ENCODE data around the gene SERPINB11. TPM values are rescaled to one million over a fixed set of nuclear protein-coding genes. Genes with fewer than 3 reads are reported as not detected.

Gene SERPINB11
- total and polyA plus RNA-seq, 2 donors = 0.23 TPM; not detected in 1

GRCh38 chr18:63683152-63683551 is 19.6 kb upstream of the SERPINB11 start:
- no peaks in the 10 kb centered on the region for H3K36me3 ChIP-seq (ENCODE audit: control insufficient read depth in 2 of 2, insufficient read depth in 2 of 2, low read length in 1 of 2)
- no peak overlapping the region for H3K27ac ChIP-seq (ENCODE audit: low read depth in 1 of 2, low read length in 1 of 2)
- no peaks in the 10 kb centered on the region for H3K27me3 ChIP-seq (ENCODE audit: control insufficient read depth in 2 of 2, insufficient read depth in 1 of 2, low read length in 1 of 2)
- no peak overlapping the region for H3K4me3 ChIP-seq (ENCODE audit: low read length in 2 of 2)
- no peak for DNase-seq (ENCODE audit: low read depth in 6 of 9, low spot score in 9 of 9)
- H3K4me1 ChIP-seq (ENCODE audit: control insufficient read depth in 2 of 2, insufficient read depth in 2 of 2, low read length in 2 of 2) = no peaks in the 10 kb centered on the region
- H3K9me3 ChIP-seq (ENCODE audit: control insufficient read depth in 2 of 2, insufficient read depth in 1 of 2, low read length in 1 of 2) = peaks cover 0 to 6% of the 10 kb centered on the region in 2 donors
- 54% methylated on average over 2 of the region's 2 CpGs for WGBS

DNA sequence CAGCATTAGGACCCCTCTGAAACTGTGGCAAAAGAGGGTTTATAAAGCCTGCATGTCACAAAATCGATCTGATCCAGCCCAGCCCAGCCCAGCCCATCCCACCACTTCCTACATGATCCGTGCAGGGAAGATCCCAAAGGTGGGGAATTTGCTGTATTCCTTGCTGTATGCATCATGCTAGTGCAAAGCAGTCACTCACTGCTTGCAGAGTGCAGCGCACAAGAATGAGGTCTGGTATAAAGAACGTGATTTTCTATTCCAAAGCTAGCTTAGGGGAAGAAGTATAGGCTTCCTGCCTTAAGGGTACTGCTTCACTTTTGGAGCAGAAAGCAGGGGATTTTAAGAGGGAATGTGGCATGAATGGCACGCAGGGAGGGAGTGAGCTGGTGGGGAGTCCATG is 18.9 kb upstream of the SERPINB11 start:
- 85% methylated on average over 5 of the region's 5 CpGs for WGBS
- peaks cover 0 to 6% of the 10 kb centered on the region in 2 donors for H3K9me3 ChIP-seq (ENCODE audit: control insufficient read depth in 2 of 2, insufficient read depth in 1 of 2, low read length in 1 of 2)
- no peak for DNase-seq (ENCODE audit: low read depth in 6 of 9, low spot score in 9 of 9)
- no peaks in the 10 kb centered on the region for H3K4me1 ChIP-seq (ENCODE audit: control insufficient read depth in 2 of 2, insufficient read depth in 2 of 2, low read length in 2 of 2)
- no peaks in the 10 kb centered on the region for H3K27me3 ChIP-seq (ENCODE audit: control insufficient read depth in 2 of 2, insufficient read depth in 1 of 2, low read length in 1 of 2)
- no peaks in the 10 kb centered on the region for H3K36me3 ChIP-seq (ENCODE audit: control insufficient read depth in 2 of 2, insufficient read depth in 2 of 2, low read length in 1 of 2)
- H3K27ac ChIP-seq (ENCODE audit: low read depth in 1 of 2, low read length in 1 of 2) = no peak overlapping the region
- no peak overlapping the region for H3K4me3 ChIP-seq (ENCODE audit: low read length in 2 of 2)

- WGBS = 98% methylated on average over 3 of the region's 3 CpGs
- DNase-seq (ENCODE audit: low read depth in 6 of 9, low spot score in 9 of 9) = no peak
- no peaks in the 10 kb centered on the region for H3K27me3 ChIP-seq (ENCODE audit: control insufficient read depth in 2 of 2, insufficient read depth in 1 of 2, low read length in 1 of 2)
- H3K36me3 ChIP-seq (ENCODE audit: control insufficient read depth in 2 of 2, insufficient read depth in 2 of 2, low read length in 1 of 2) = no peaks in the 10 kb centered on the region
- peaks cover 0 to 6% of the 10 kb centered on the region in 2 donors for H3K9me3 ChIP-seq (ENCODE audit: control insufficient read depth in 2 of 2, insufficient read depth in 1 of 2, low read length in 1 of 2)
- H3K4me3 ChIP-seq (ENCODE audit: low read length in 2 of 2) = no peak overlapping the region
- no peaks in the 10 kb centered on the region for H3K4me1 ChIP-seq (ENCODE audit: control insufficient read depth in 2 of 2, insufficient read depth in 2 of 2, low read length in 2 of 2)
- H3K27ac ChIP-seq (ENCODE audit: low read depth in 1 of 2, low read length in 1 of 2) = no peak overlapping the region
These were observed 18.0 kb upstream of the SERPINB11 start for GRCh38 chr18:63684718-63685117.

GRCh38 chr18:63686871-63687270 is 15.9 kb upstream of the SERPINB11 start:
- no peak overlapping the region for H3K4me3 ChIP-seq (ENCODE audit: low read length in 2 of 2)
- 61% methylated on average over 2 of the region's 2 CpGs for WGBS

DNA sequence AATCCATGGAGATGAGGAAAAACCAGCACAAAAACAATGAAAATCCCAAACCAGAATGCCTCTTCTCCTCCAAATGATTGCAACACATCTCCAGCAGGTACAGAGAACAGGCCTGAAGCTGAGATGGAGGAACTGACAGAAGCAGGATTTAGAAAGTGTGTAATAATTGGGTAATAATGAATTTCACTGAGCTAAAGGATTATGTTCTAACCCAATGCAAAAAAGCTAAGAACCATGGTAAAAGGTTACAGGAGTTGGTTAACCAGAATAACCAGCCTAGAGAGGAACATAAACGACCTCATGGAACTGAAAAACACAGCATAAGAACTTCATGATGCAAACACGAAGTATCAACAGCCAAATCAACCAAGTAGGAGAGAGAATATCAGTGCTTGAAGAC is 13.7 kb upstream of the SERPINB11 start:
- Histone ChIP-seq H3K27ac (ENCODE audit: low read depth in 1 of 2, low read length in 1 of 2) (no peak overlapping the region), H3K36me3 (ENCODE audit: control insufficient read depth in 2 of 2, insufficient read depth in 2 of 2, low read length in 1 of 2) (no peaks in the 10 kb centered on the region), H3K9me3 (ENCODE audit: control insufficient read depth in 2 of 2, insufficient read depth in 1 of 2, low read length in 1 of 2) (peaks cover 0 to 6% of the 10 kb centered on the region in 2 donors), H3K27me3 (ENCODE audit: control insufficient read depth in 2 of 2, insufficient read depth in 1 of 2, low read length in 1 of 2) (no peaks in the 10 kb centered on the region), H3K4me1 (ENCODE audit: control insufficient read depth in 2 of 2, insufficient read depth in 2 of 2, low read length in 2 of 2) (no peaks in the 10 kb centered on the region), H3K4me3 (ENCODE audit: low read length in 2 of 2) (no peak overlapping the region)
- DNase-seq (ENCODE audit: low read depth in 6 of 9, low spot score in 9 of 9) = no peak
- WGBS = 76% methylated on average over 2 of the region's 2 CpGs

More at GRCh38 chr18:63686871-63687270, 15.9 kb upstream of the SERPINB11 start:
- H3K27ac ChIP-seq (ENCODE audit: low read depth in 1 of 2, low read length in 1 of 2) = no peak overlapping the region
- DNase-seq (ENCODE audit: low read depth in 6 of 9, low spot score in 9 of 9) = no peak
- no peaks in the 10 kb centered on the region for H3K4me1 ChIP-seq (ENCODE audit: control insufficient read depth in 2 of 2, insufficient read depth in 2 of 2, low read length in 2 of 2)
- no peaks in the 10 kb centered on the region for H3K36me3 ChIP-seq (ENCODE audit: control insufficient read depth in 2 of 2, insufficient read depth in 2 of 2, low read length in 1 of 2)
- peaks cover 0 to 6% of the 10 kb centered on the region in 2 donors for H3K9me3 ChIP-seq (ENCODE audit: control insufficient read depth in 2 of 2, insufficient read depth in 1 of 2, low read length in 1 of 2)
- no peaks in the 10 kb centered on the region for H3K27me3 ChIP-seq (ENCODE audit: control insufficient read depth in 2 of 2, insufficient read depth in 1 of 2, low read length in 1 of 2)

GRCh38 chr18:63697097-63697660 is 5.6 kb upstream of the SERPINB11 start:
- DNase-seq (ENCODE audit: low read depth in 6 of 9, low spot score in 9 of 9) = no peak
- Histone ChIP-seq H3K9me3 (ENCODE audit: control insufficient read depth in 2 of 2, insufficient read depth in 1 of 2, low read length in 1 of 2) (no peaks in the 10 kb centered on the region), H3K36me3 (ENCODE audit: control insufficient read depth in 2 of 2, insufficient read depth in 2 of 2, low read length in 1 of 2) (no peaks in the 10 kb centered on the region), H3K27me3 (ENCODE audit: control insufficient read depth in 2 of 2, insufficient read depth in 1 of 2, low read length in 1 of 2) (no peaks in the 10 kb centered on the region), H3K4me1 (ENCODE audit: control insufficient read depth in 2 of 2, insufficient read depth in 2 of 2, low read length in 2 of 2) (no peaks in the 10 kb centered on the region), H3K4me3 (ENCODE audit: low read length in 2 of 2) (no peak overlapping the region), H3K27ac (ENCODE audit: low read depth in 1 of 2, low read length in 1 of 2) (no peak overlapping the region)
- 73% methylated on average over 3 of the region's 3 CpGs for WGBS

- H3K9me3 ChIP-seq (ENCODE audit: control insufficient read depth in 2 of 2, insufficient read depth in 1 of 2, low read length in 1 of 2) = no peaks in the 10 kb centered on the region
- 75% methylated on average over 3 of the region's 3 CpGs for WGBS
These were observed 2.3 kb upstream of the SERPINB11 start for GRCh38 chr18:63700501-63700900.

DNA sequence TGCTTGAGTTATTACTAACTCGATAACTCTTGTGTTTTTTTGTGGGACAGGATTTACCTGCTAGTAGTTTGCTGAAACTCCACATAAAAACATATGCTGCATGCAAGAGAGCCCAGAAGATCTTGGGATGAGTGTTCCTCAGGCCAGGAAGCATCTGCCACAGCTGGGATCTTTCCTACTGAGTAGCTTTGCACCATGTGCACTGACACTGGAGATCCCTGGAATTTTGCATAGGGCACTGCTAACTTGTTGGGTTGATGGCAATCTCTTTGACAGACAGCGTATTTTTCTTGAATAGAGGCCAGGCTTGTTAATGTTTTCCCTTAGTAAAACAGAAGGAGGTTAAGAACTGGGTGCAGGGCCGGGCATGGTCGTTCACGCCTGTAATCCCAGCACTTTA is 808 bp upstream of the SERPINB11 start:
- DNase-seq (ENCODE audit: low read depth in 6 of 9, low spot score in 9 of 9) = no peak
- Histone ChIP-seq H3K9me3 (ENCODE audit: control insufficient read depth in 2 of 2, insufficient read depth in 1 of 2, low read length in 1 of 2) (no peaks in the 10 kb centered on the region), H3K36me3 (ENCODE audit: control insufficient read depth in 2 of 2, insufficient read depth in 2 of 2, low read length in 1 of 2) (no peaks in the 10 kb centered on the region), H3K4me3 (ENCODE audit: low read length in 2 of 2) (no peak overlapping the region), H3K27me3 (ENCODE audit: control insufficient read depth in 2 of 2, insufficient read depth in 1 of 2, low read length in 1 of 2) (no peaks in the 10 kb centered on the region), H3K4me1 (ENCODE audit: control insufficient read depth in 2 of 2, insufficient read depth in 2 of 2, low read length in 2 of 2) (no peaks in the 10 kb centered on the region), H3K27ac (ENCODE audit: low read depth in 1 of 2, low read length in 1 of 2) (no peak overlapping the region)
- WGBS = 91% methylated on average over 5 of the region's 5 CpGs

More at GRCh38 chr18:63700501-63700900, 2.3 kb upstream of the SERPINB11 start:
- no peak for DNase-seq (ENCODE audit: low read depth in 6 of 9, low spot score in 9 of 9)
- no peaks in the 10 kb centered on the region for H3K36me3 ChIP-seq (ENCODE audit: control insufficient read depth in 2 of 2, insufficient read depth in 2 of 2, low read length in 1 of 2)
- H3K4me3 ChIP-seq (ENCODE audit: low read length in 2 of 2) = no peak overlapping the region
- no peak overlapping the region for H3K27ac ChIP-seq (ENCODE audit: low read depth in 1 of 2, low read length in 1 of 2)
- no peaks in the 10 kb centered on the region for H3K27me3 ChIP-seq (ENCODE audit: control insufficient read depth in 2 of 2, insufficient read depth in 1 of 2, low read length in 1 of 2)
- no peaks in the 10 kb centered on the region for H3K4me1 ChIP-seq (ENCODE audit: control insufficient read depth in 2 of 2, insufficient read depth in 2 of 2, low read length in 2 of 2)

DNA sequence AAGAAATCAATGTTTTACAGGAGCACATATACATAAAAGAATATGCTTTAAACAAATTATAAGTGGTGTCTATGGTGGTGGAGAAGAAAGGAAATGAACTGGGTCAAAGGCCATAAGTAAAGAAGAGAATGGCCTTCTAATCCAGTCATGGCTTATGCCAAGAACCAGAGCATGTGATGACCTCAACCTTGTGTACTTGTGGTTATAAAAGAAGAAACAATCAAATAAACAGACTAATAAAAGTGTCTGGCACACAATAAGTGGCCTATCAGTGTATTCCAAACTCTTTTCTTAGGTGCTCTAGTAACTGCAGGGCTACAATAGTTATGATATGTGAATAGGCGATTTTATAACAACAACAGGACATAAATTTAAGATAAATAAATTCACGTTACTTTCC is 2.6 kb downstream of the SERPINB11 start:
- DNase-seq (ENCODE audit: low read depth in 6 of 9, low spot score in 9 of 9) = no peak
- 95% methylated on average over 2 of the region's 2 CpGs for WGBS
- H3K9me3 ChIP-seq (ENCODE audit: control insufficient read depth in 2 of 2, insufficient read depth in 1 of 2, low read length in 1 of 2) = no peaks in the 10 kb centered on the region

More for the DNA sequence above, 2.6 kb downstream of the SERPINB11 start:
- Histone ChIP-seq H3K36me3 (ENCODE audit: control insufficient read depth in 2 of 2, insufficient read depth in 2 of 2, low read length in 1 of 2) (no peaks in the 10 kb centered on the region), H3K4me1 (ENCODE audit: control insufficient read depth in 2 of 2, insufficient read depth in 2 of 2, low read length in 2 of 2) (no peaks in the 10 kb centered on the region), H3K27me3 (ENCODE audit: control insufficient read depth in 2 of 2, insufficient read depth in 1 of 2, low read length in 1 of 2) (no peaks in the 10 kb centered on the region), H3K4me3 (ENCODE audit: low read length in 2 of 2) (no peak overlapping the region), H3K27ac (ENCODE audit: low read depth in 1 of 2, low read length in 1 of 2) (no peak overlapping the region)

All from thymus (tissue), 11 donors.